Thymus (tissue), 11 donors: Measurements from ENCODE around the gene SLC35G1. TPM values are rescaled to one million over a fixed set of nuclear protein-coding genes. Genes with fewer than 3 reads are reported as not detected.

Source experiments
- DNase-seq, 9 donors: peaks; one replicate each; pipeline ENCODE4 v3.0.0-alpha.2; 2013; ENCODE audit warnings: low spot score in 9 of 9, low read depth in 6 of 9, missing footprints in 1 of 9
- H3K27ac ChIP-seq, 2 donors: one replicate each; pipeline ENCODE4 v1.5.1; 2013; ENCODE audit warnings: control low read depth in 1 of 2, low read depth in 1 of 2, low read length in 1 of 2, mild to moderate bottlenecking in 1 of 2, moderate library complexity in 1 of 2
- H3K27me3 ChIP-seq, 2 donors: one replicate each; pipeline ENCODE4 v1.5.1; 2013; ENCODE audit warnings: low read length in 1 of 2; ENCODE audit not compliant: control insufficient read depth in 2 of 2, insufficient read depth in 1 of 2
- H3K36me3 ChIP-seq, 2 donors: one replicate each; pipeline ENCODE4 v1.5.1; 2013; ENCODE audit warnings: low read length in 1 of 2, mild to moderate bottlenecking in 1 of 2, moderate library complexity in 1 of 2; ENCODE audit not compliant: control insufficient read depth in 2 of 2, insufficient read depth in 2 of 2
- H3K4me1 ChIP-seq, 2 donors: one replicate each; pipeline ENCODE4 v1.5.1; 2013; ENCODE audit warnings: low read length in 2 of 2; ENCODE audit not compliant: control insufficient read depth in 2 of 2, insufficient read depth in 2 of 2
- H3K4me3 ChIP-seq, 2 donors: one replicate each; pipeline ENCODE4 v1.5.1; 2013; ENCODE audit warnings: low read length in 2 of 2, control low read depth in 1 of 2, mild to moderate bottlenecking in 1 of 2
- H3K9me3 ChIP-seq, 2 donors: one replicate each; pipeline ENCODE4 v1.5.1; 2013; ENCODE audit warnings: low read length in 1 of 2, mild to moderate bottlenecking in 1 of 2; ENCODE audit not compliant: control insufficient read depth in 2 of 2, insufficient read depth in 1 of 2
- WGBS: extraction: QIAGEN DNeasy Blood & Tissue Kit; methylation state at CpG from one replicate; pipeline ENCODE4 v1.1.7; 2013; 5-methylcytosine and 5-hydroxymethylcytosine counted together
- polyA plus RNA-seq: library from polyadenylated mRNA; stranded (reverse); fragments of 200-250 nt; gene quantifications from one replicate; pipeline ENCODE4 v1.2.3, GENCODE V29; 2013
- total RNA-seq: library from RNA; stranded (reverse); fragments of 120-200 nt; gene quantifications from one replicate; pipeline ENCODE4 v1.2.4, GENCODE V29; 2013
- donor health status: healthy.

Gene SLC35G1
- total and polyA plus RNA-seq, 2 donors: 2.3 to 3.0 TPM

DNA sequence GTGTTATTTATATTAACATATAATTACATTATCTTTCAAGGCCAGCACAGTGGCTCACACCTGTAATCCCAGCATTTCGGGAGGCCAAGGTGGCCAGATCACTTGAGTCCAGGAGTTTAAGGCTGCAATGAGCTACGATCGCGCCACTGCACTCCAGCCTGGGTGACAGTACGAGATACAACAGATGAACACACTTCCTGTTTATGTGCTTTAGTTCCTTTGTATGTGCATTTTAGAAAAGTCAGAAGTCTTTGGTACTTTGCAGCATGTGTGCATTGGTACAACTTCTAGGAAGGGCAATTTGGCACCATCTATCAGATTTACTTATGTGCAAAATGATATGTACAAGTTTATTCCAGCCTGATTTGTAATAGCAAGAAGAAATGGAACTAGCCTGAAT, 13.3 kb downstream of the SLC35G1 start:
- Histone ChIP-seq H3K4me3 (no peak overlapping the region), H3K4me1 (no peaks in the 10 kb centered on the region), H3K9me3 (no peaks in the 10 kb centered on the region), H3K27ac (peak overlapping the region in 1 of 2 donors; percentile 28), H3K27me3 (no peaks in the 10 kb centered on the region), H3K36me3 (peaks cover 0 to 3% of the 10 kb centered on the region in 2 donors)
- 74% methylated on average over 5 of the region's 5 CpGs for WGBS
- peak in 3 of 9 donors; percentile 15 to 39 (median 18) for DNase-seq

DNA sequence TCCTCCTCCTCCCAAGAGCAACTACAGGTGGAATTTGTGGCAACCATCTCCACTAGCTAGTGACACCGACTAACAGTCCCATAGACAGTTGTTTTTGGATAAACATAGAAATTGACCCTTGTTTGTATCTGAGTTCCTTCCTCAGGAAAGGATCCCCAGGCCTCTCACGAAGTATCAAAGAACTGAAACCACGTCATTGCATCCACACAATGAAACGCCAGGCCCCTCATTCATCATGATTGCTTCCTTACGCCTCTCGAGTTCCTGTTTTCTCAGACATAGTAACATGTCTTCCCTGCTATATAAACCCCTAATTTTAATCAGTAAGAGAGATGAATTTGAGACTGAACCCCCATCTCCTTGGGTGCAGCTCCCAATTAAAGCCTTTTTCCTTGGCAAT, 18.1 kb downstream of the SLC35G1 start:
- Histone ChIP-seq H3K4me3 (no peak overlapping the region), H3K27me3 (no peaks in the 10 kb centered on the region), H3K4me1 (no peaks in the 10 kb centered on the region), H3K36me3 (peaks cover 0 to 3% of the 10 kb centered on the region in 2 donors), H3K27ac (no peak overlapping the region), H3K9me3 (no peaks in the 10 kb centered on the region)
- no peak for DNase-seq
- 66% methylated on average over 6 of the region's 6 CpGs for WGBS

DNA sequence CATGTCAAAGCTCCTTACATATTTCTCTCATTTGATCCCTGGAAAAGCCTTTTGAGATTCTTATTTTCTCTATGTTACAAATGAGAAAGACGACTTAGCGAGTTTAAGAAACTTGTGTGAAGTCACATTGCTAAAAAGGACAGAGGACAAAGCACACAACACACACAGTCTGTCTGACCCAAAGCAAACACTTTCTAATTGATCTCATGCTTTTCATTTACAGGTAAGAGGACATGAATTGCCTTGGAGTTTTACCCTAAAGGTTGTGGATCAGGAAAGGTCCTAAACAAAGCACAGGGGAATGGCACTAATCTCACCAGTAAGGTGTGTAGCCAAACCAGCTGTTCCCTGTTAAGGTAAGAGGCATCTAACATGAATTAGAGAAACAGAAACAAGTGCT, 18.7 kb downstream of the SLC35G1 start:
- 93% methylated on average over 2 of the region's 2 CpGs for WGBS
- H3K27ac ChIP-seq: no peak overlapping the region

DNA sequence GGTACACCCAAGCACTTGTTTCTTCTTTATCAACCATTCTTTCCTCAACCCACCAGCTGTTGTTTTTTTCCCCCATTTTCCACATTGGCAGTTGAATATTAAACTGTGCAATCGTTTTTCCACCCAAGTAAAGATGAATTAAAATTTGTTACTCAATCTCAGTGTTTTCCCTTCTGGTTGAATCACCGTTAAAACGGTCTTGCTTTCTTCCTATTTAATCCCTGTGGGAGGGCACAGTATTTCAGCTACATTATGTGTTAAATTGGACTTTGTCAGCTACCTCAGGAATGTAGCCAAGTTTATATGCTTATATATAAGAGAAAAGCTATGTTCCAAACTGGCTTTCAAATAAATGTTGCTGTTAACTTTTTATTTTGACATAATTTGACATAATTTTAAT, 19.9 kb downstream of the SLC35G1 start:
- no peaks in the 10 kb centered on the region for H3K4me1 ChIP-seq
- no peaks in the 10 kb centered on the region for H3K27me3 ChIP-seq
- no peak overlapping the region for H3K4me3 ChIP-seq
- WGBS: 92% methylated on average over 3 of the region's 3 CpGs
- no peaks in the 10 kb centered on the region for H3K9me3 ChIP-seq
- no peak for DNase-seq
- H3K36me3 ChIP-seq: no peaks in the 10 kb centered on the region
- no peak overlapping the region for H3K27ac ChIP-seq

More for the DNA sequence above, 18.7 kb downstream of the SLC35G1 start:
- Histone ChIP-seq H3K4me1 (no peaks in the 10 kb centered on the region), H3K9me3 (no peaks in the 10 kb centered on the region), H3K27me3 (no peaks in the 10 kb centered on the region), H3K36me3 (peaks cover 0 to 3% of the 10 kb centered on the region in 2 donors), H3K4me3 (no peak overlapping the region)
- DNase-seq: no peak

DNA sequence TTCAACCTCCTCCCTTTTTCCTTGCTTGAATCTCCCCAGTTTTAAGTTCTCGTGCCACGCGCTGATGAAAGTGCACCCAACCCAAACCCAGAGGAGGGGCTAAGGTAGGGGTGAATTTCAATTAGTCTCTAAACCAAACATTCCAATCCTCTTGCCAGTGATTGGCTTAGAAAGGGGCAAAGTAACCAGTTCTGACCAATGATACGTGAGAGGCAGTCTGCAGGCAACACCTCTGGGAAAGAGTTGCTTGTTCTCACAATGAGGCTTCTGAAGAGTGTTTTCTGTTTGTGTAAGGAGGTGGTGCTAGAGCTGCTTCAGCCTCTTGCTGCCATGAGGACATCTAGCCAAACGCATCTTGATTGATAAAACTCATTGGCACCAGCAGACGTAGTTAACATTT, 21.8 kb downstream of the SLC35G1 start:
- Histone ChIP-seq H3K36me3 (no peaks in the 10 kb centered on the region), H3K27me3 (no peaks in the 10 kb centered on the region), H3K4me3 (no peak overlapping the region), H3K4me1 (no peaks in the 10 kb centered on the region), H3K9me3 (no peaks in the 10 kb centered on the region), H3K27ac (no peak overlapping the region)
- DNase-seq: no peak
- 96% methylated on average over 6 of the region's 6 CpGs for WGBS

DNA sequence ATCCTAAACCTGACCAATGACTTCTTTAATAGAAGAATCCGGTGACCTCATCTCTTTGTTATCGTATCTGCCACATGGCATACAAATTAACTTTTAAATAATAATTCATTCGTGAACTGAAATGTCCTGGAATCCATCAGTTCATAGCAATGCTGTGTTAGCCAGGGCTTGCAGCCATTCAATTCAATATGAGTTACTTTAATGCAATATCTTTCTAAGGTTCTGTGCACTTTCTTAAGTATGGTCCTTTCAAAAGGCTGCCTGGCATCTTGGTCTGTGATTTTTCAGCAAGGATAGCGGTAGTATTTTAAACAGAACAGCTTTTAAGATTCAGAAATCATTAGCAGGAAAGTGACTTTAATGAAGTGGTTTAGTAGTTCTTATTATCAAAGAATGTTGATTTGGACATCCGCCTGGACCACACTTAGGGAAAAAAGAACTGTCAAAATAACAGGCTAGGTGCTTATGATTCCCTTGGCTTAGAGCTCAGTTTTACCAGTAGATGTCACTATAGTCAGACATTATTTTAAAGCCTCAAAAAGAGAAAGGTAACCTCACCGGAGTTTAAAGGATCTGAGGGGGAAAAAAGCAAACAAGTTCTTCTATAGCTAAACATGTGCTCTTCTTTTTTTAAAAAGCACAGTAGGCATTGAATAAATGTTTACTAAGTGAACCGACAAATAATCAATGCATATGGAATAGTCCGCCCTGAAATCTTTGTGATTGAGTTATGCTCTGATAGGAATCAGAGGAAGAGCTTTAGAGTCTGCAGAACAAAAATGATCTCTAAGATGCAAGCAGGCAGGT, 22.7 kb downstream of the SLC35G1 start:
- no peaks in the 10 kb centered on the region for H3K4me1 ChIP-seq
- H3K9me3 ChIP-seq: no peaks in the 10 kb centered on the region
- no peaks in the 10 kb centered on the region for H3K27me3 ChIP-seq
- no peak overlapping the region for H3K27ac ChIP-seq
- DNase-seq: peak in 2 of 9 donors; percentile 13 to 27
- H3K36me3 ChIP-seq: no peaks in the 10 kb centered on the region
- H3K4me3 ChIP-seq: no peak overlapping the region
- WGBS: 78% methylated on average over 8 of the region's 8 CpGs

DNA sequence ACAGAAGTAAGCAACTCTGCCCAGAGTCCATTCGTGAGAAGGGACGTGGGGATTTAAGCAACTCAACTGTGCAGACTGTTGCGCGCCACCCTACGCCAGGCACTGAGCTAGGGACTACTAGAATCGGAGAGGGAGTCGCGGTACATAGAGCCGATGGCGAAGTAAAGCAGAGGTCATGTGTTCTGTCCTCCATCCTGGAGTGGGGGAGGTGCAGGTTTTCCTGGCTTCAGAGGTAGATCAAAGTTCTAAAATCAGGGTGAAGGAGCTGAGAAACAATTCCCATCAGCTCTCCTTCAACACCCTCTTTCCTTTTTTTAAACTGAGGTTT, 23.2 kb downstream of the SLC35G1 start:
- WGBS: 90% methylated on average over 10 of the region's 10 CpGs
- Histone ChIP-seq H3K36me3 (no peaks in the 10 kb centered on the region), H3K9me3 (no peaks in the 10 kb centered on the region), H3K4me3 (no peak overlapping the region), H3K27ac (no peak overlapping the region), H3K27me3 (no peaks in the 10 kb centered on the region), H3K4me1 (no peaks in the 10 kb centered on the region)
- DNase-seq: no peak

DNA sequence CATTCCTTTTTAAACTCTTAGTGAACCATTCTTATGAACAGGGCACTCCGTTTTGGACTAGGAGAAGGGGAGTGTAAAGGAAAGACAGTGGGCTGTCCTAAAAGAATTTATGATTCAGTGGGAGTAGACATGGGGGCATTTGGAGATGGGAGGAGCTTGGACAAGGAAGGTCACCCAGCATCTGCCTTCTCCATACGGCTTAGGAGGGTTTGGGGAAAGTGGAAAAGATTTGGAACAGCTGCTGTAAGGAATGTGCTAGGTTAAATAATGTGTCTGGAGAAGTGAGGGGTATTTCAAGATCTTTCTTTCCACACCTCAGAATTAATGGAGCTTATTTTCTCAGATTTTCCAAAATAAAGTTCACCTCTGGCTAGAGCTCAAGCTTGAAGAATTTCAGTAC, 24.0 kb downstream of the SLC35G1 start:
- Histone ChIP-seq H3K27me3 (no peaks in the 10 kb centered on the region), H3K27ac (no peak overlapping the region), H3K4me3 (no peak overlapping the region), H3K4me1 (no peaks in the 10 kb centered on the region), H3K9me3 (no peaks in the 10 kb centered on the region), H3K36me3 (no peaks in the 10 kb centered on the region)
- WGBS: 92% methylated on average over 2 of the region's 2 CpGs
- DNase-seq: no peak

DNA sequence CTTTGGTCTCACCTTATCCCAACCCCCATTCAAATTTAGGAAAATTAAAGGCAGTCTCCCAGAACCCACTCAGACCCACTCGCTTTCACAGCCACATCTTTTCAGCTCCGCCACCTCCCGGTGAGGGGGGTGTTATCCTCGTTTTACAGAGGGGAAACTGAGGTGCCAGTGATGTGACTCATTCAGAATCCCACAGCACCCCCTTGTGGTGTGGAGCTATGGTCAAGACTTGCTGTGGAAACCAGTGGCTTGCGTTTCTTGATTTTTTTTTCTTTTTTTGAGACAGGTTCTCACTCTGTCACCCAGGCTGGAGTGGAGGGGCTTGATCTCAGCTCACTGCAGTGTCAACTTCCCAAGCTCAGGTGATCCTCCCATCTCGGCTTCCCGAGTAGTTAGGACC, 27.6 kb downstream of the SLC35G1 start:
- Histone ChIP-seq H3K9me3 (no peaks in the 10 kb centered on the region), H3K27me3 (no peaks in the 10 kb centered on the region), H3K4me3 (no peak overlapping the region), H3K36me3 (no peaks in the 10 kb centered on the region), H3K4me1 (no peaks in the 10 kb centered on the region), H3K27ac (no peak overlapping the region)
- 90% methylated on average over 7 of the region's 7 CpGs for WGBS
- peak in 6 of 9 donors; percentile 2 to 40 (median 14) for DNase-seq
